Measurements from ENCODE around the gene LPIN1.
A peak's percentile ranks its signal among the peaks of the same experiment; 100 is the strongest.

DNA sequence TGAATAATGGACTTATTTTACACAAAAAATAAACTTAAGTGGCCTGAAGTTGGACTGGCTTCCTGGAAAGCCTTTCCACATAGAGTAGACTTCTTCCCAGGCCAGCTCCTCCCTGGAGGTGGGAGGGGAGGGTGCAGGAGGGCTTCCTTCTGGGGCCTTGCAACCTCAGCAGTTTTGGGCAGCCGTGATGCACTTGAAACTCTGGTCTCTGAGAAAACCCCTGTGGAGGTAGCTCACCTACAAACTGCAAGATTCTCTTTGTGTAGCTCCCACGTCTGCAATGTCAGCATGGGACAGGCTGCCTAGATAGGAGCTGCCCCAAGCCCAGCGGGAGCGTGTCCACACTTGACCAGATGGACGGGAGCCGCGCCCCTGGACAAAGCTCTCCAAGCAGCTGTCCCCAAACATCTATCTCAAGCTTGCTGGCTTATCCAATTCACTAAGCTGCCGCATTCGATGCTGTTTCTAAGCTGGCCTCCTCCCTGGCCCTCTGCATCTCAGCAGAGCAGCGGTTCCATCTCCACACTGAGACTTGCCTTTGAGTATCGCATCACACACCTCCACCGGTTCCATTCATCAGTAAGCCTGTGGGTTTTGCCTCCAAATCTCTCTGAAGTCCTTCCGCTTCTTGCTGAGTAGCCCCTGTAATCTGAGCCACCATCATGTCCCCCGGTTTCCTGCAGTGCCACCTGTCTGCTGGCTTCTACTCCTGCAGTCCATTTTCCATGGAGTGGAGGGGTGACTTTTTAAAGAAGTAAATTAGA, 1.6 kb upstream of the LPIN1 start:
- TF ChIP-seq, protein P1, sequence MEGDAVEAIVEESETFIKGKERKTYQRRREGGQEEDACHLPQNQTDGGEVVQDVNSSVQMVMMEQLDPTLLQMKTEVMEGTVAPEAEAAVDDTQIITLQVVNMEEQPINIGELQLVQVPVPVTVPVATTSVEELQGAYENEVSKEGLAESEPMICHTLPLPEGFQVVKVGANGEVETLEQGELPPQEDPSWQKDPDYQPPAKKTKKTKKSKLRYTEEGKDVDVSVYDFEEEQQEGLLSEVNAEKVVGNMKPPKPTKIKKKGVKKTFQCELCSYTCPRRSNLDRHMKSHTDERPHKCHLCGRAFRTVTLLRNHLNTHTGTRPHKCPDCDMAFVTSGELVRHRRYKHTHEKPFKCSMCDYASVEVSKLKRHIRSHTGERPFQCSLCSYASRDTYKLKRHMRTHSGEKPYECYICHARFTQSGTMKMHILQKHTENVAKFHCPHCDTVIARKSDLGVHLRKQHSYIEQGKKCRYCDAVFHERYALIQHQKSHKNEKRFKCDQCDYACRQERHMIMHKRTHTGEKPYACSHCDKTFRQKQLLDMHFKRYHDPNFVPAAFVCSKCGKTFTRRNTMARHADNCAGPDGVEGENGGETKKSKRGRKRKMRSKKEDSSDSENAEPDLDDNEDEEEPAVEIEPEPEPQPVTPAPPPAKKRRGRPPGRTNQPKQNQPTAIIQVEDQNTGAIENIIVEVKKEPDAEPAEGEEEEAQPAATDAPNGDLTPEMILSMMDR (IDR thresholded peaks at IDR 0.05) = peak in 3 of 7 experiments; percentile 6 to 28 (median 18)
- TF ChIP-seq POLR2A (IDR thresholded peaks at IDR 0.05) = no peak
- TF ChIP-seq POLR2AphosphoS5 (IDR thresholded peaks at IDR 0.05) = no peak
- no peak for TF ChIP-seq EP300 (IDR thresholded peaks at IDR 0.05)
